HepG2 (cell line): ENCODE measurements around the gene EIF4E1B. TPM values are rescaled to one million over a fixed set of nuclear protein-coding genes. Genes with fewer than 3 reads are reported as not detected.

Experiments
- DMAP1 ChIP-seq: IDR thresholded peaks from 2 replicates; pipeline ENCODE4 v1.6.1; 2016
- GTF3A ChIP-seq: sonication (generic); formaldehyde crosslinking; conservative IDR thresholded peaks from 2 replicates; pipeline ENCODE4 v1.4.0; 2020; ENCODE audit warnings: mild to moderate bottlenecking, missing genetic modification reagents
- IKZF1 ChIP-seq: fragments of 450-650 bp; IDR thresholded peaks from 2 replicates; pipeline ENCODE4 v1.7.1; 2016
- JARID2 ChIP-seq: sonication (generic); formaldehyde crosslinking; IDR thresholded peaks from 2 replicates; pipeline ENCODE4 v1.8.1; 2023; ENCODE audit warnings: missing genetic modification reagents, inconsistent platforms; ENCODE audit not compliant: insufficient replicate concordance
- MAFF ChIP-seq: IDR thresholded peaks from 2 replicates; pipeline ENCODE4 v1.6.1; 2011; ENCODE audit warnings: low read depth, low read length, improper control_type of control experiment
- MAFG ChIP-seq: sonication (generic); formaldehyde crosslinking; IDR thresholded peaks from 2 replicates; pipeline ENCODE4 v1.5.1; 2020; ENCODE audit warnings: mild to moderate bottlenecking, missing genetic modification reagents
- MXD3 ChIP-seq: IDR thresholded peaks from 2 replicates; pipeline ENCODE4 v1.6.1; 2016; ENCODE audit warnings: mild to moderate bottlenecking, missing biosample characterization, missing genetic modification reagents
- RBAK ChIP-seq: sonication (generic); formaldehyde crosslinking; IDR thresholded peaks from 2 replicates; pipeline ENCODE4 v1.5.1; 2020; ENCODE audit warnings: mild to moderate bottlenecking, missing genetic modification reagents
- SAFB2 ChIP-seq: sonication (generic); formaldehyde crosslinking; IDR thresholded peaks from 2 replicates; pipeline ENCODE4 v1.5.1; 2020; ENCODE audit warnings: missing genetic modification reagents, low read depth, mild to moderate bottlenecking, borderline replicate concordance
- SALL1 ChIP-seq: sonication (generic); formaldehyde crosslinking; IDR thresholded peaks from 2 replicates; pipeline ENCODE4 v1.8.0; 2022; ENCODE audit warnings: mild to moderate bottlenecking, missing genetic modification reagents
- SRSF9 ChIP-seq: fragments of 200-400 bp; formaldehyde crosslinking; IDR thresholded peaks from 2 replicates; pipeline ENCODE4 v1.6.1; 2018; ENCODE audit warnings: borderline replicate concordance, mild to moderate bottlenecking, low read depth, low read length; ENCODE audit not compliant: insufficient read depth, poor library complexity, severe bottlenecking
- TEAD3 ChIP-seq: optimal IDR thresholded peaks from 2 replicates; pipeline ENCODE3; 2016; ENCODE audit warnings: borderline replicate concordance
- TMF1 ChIP-seq: sonication (generic); formaldehyde crosslinking; IDR thresholded peaks from 2 replicates; pipeline ENCODE4 v1.8.1; 2022; ENCODE audit warnings: low read depth, missing genetic modification reagents
- ZFYVE20 ChIP-seq: sonication (generic); formaldehyde crosslinking; IDR thresholded peaks from 2 replicates; pipeline ENCODE4 v1.8.0; 2023; ENCODE audit warnings: low read depth, mild to moderate bottlenecking, moderate library complexity, missing genetic modification reagents, borderline replicate concordance
- ZNF3 ChIP-seq: IDR thresholded peaks from 2 replicates; pipeline ENCODE4 v1.7.0; 2017; ENCODE audit warnings: inconsistent platforms
- ZNF556 ChIP-seq: sonication (generic); formaldehyde crosslinking; IDR thresholded peaks from 2 replicates; pipeline ENCODE4 v1.4.0; 2020; ENCODE audit warnings: mild to moderate bottlenecking, missing genetic modification reagents, borderline replicate concordance
- ZNF749 ChIP-seq: sonication (generic); formaldehyde crosslinking; IDR thresholded peaks from 2 replicates; pipeline ENCODE4 v1.8.0; 2022; ENCODE audit warnings: mild to moderate bottlenecking, missing genetic modification reagents, moderate library complexity, borderline replicate concordance
- polyA plus RNA-seq, 8 experiments: library from polyadenylated mRNA; depleted of rRNA in 3 of 8; stranded (reverse) in 7 of 8; unstranded in 1 of 8; fragments of >200 nt; fragmentation: Illumina TruSeq in 4 of 8; extraction: Trizol in 4 of 8; gene quantifications; 2 replicates each; pipeline versions ENCODE4 v1.2.1 to v1.2.3, GENCODE V29; 2011 to 2016; ENCODE audit warnings: low read depth in 4 of 8, missing spikeins in 1 of 8, mixed read lengths in 1 of 8; ENCODE audit not compliant: insufficient read depth in 1 of 8
- total RNA-seq, 5 experiments: library from RNA; depleted of rRNA; stranded (reverse); fragments of >200 nt; fragmentation: Illumina TruSeq; extraction: Trizol; gene quantifications; 2 replicates each; pipeline ENCODE4 v1.2.3, GENCODE V29; 2016; ENCODE audit warnings: low read depth in 1 of 5
- TF ChIP-seq, protein P1 (sequence below): sonication (generic); formaldehyde crosslinking; IDR thresholded peaks from 2 replicates; pipeline ENCODE4 v1.5.1; 2020; ENCODE audit warnings: mild to moderate bottlenecking, missing genetic modification reagents, moderate library complexity
- TF ChIP-seq, protein P2 (sequence below): sonication (generic); formaldehyde crosslinking; IDR thresholded peaks from 2 replicates; pipeline ENCODE4 v1.5.1; 2020; ENCODE audit warnings: missing genetic modification reagents, mild to moderate bottlenecking, borderline replicate concordance
- TF ChIP-seq, protein P3 (sequence below): sonication (generic); formaldehyde crosslinking; conservative IDR thresholded peaks from 2 replicates; pipeline ENCODE4 v1.8.1; 2023; ENCODE audit warnings: missing genetic modification reagents
- TF ChIP-seq, protein P4 (sequence below): sonication (generic); formaldehyde crosslinking; IDR thresholded peaks from 2 replicates; pipeline ENCODE4 v1.5.0; 2020; ENCODE audit warnings: missing genetic modification reagents

Gene EIF4E1B
- total and polyA plus RNA-seq, 2 of the 13 experiments (the other 11 are each of a cell fraction or from before 2014, with no cell fraction given): not detected

- TF ChIP-seq, protein P1, sequence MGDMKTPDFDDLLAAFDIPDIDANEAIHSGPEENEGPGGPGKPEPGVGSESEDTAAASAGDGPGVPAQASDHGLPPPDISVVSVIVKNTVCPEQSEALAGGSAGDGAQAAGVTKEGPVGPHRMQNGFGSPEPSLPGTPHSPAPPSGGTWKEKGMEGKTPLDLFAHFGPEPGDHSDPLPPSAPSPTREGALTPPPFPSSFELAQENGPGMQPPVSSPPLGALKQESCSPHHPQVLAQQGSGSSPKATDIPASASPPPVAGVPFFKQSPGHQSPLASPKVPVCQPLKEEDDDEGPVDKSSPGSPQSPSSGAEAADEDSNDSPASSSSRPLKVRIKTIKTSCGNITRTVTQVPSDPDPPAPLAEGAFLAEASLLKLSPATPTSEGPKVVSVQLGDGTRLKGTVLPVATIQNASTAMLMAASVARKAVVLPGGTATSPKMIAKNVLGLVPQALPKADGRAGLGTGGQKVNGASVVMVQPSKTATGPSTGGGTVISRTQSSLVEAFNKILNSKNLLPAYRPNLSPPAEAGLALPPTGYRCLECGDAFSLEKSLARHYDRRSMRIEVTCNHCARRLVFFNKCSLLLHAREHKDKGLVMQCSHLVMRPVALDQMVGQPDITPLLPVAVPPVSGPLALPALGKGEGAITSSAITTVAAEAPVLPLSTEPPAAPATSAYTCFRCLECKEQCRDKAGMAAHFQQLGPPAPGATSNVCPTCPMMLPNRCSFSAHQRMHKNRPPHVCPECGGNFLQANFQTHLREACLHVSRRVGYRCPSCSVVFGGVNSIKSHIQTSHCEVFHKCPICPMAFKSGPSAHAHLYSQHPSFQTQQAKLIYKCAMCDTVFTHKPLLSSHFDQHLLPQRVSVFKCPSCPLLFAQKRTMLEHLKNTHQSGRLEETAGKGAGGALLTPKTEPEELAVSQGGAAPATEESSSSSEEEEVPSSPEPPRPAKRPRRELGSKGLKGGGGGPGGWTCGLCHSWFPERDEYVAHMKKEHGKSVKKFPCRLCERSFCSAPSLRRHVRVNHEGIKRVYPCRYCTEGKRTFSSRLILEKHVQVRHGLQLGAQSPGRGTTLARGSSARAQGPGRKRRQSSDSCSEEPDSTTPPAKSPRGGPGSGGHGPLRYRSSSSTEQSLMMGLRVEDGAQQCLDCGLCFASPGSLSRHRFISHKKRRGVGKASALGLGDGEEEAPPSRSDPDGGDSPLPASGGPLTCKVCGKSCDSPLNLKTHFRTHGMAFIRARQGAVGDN (CRISPR knock-in tag): 0 out of 2 replicates have a peak, but pooled peaks have one; percentile 30
- TF ChIP-seq MAFF (0 out of 2 replicates have a peak, but pooled peaks have one; percentile 21), SAFB2 (CRISPR knock-in tag) (0 out of 2 replicates have a peak, but pooled peaks have one; percentile 12), SALL1 (CRISPR knock-in tag) (no peak; the same call in 1 of the 2 replicates), ZNF749 (CRISPR knock-in tag) (no peak), IKZF1 (no peak), TEAD3 (CRISPR knock-in tag) (peak; percentile 13), SRSF9 (no peak), RBAK (CRISPR knock-in tag) (no peak), TMF1 (CRISPR knock-in tag) (no peak), ZFYVE20 (CRISPR knock-in tag) (no peak), JARID2 (CRISPR knock-in tag) (no peak), MXD3 (CRISPR knock-in tag) (no peak), MAFG (CRISPR knock-in tag) (peak; percentile 70; the same call in 1 of the 2 replicates), DMAP1 (CRISPR knock-in tag) (no peak), GTF3A (CRISPR knock-in tag) (no peak), ZNF3 (CRISPR knock-in tag) (no peak), ZNF556 (no peak)
- TF ChIP-seq, protein P2, sequence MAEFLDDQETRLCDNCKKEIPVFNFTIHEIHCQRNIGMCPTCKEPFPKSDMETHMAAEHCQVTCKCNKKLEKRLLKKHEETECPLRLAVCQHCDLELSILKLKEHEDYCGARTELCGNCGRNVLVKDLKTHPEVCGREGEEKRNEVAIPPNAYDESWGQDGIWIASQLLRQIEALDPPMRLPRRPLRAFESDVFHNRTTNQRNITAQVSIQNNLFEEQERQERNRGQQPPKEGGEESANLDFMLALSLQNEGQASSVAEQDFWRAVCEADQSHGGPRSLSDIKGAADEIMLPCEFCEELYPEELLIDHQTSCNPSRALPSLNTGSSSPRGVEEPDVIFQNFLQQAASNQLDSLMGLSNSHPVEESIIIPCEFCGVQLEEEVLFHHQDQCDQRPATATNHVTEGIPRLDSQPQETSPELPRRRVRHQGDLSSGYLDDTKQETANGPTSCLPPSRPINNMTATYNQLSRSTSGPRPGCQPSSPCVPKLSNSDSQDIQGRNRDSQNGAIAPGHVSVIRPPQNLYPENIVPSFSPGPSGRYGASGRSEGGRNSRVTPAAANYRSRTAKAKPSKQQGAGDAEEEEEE (CRISPR knock-in tag): no peak
- TF ChIP-seq, protein P3, sequence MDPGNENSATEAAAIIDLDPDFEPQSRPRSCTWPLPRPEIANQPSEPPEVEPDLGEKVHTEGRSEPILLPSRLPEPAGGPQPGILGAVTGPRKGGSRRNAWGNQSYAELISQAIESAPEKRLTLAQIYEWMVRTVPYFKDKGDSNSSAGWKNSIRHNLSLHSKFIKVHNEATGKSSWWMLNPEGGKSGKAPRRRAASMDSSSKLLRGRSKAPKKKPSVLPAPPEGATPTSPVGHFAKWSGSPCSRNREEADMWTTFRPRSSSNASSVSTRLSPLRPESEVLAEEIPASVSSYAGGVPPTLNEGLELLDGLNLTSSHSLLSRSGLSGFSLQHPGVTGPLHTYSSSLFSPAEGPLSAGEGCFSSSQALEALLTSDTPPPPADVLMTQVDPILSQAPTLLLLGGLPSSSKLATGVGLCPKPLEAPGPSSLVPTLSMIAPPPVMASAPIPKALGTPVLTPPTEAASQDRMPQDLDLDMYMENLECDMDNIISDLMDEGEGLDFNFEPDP (CRISPR knock-in tag): no peak
- TF ChIP-seq, protein P4, sequence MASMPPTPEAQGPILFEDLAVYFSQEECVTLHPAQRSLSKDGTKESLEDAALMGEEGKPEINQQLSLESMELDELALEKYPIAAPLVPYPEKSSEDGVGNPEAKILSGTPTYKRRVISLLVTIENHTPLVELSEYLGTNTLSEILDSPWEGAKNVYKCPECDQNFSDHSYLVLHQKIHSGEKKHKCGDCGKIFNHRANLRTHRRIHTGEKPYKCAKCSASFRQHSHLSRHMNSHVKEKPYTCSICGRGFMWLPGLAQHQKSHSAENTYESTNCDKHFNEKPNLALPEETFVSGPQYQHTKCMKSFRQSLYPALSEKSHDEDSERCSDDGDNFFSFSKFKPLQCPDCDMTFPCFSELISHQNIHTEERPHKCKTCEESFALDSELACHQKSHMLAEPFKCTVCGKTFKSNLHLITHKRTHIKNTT (CRISPR knock-in tag): no peak
These were observed 45.9 kb downstream of the EIF4E1B start (continued) for GRCh38 chr5:176676361-176676824.
